KMS-11 (cell line): Measurements from ENCODE around the gene DHX38.

Experiments used
- H2AFZ ChIP-seq: fragments of 200-600 bp; sonication (generic); 2 replicates; pipeline ENCODE4 v1.6.1; 2016; ENCODE audit warnings: antibody characterized with exemption, mixed run types, low read depth
- H3K27ac ChIP-seq: fragments of 200-600 bp; sonication (generic); 2 replicates; pipeline ENCODE4 v1.6.1; 2016; ENCODE audit warnings: mild to moderate bottlenecking, mixed run types
- H3K27me3 ChIP-seq: fragments of 200-600 bp; sonication (generic); 2 replicates; pipeline ENCODE4 v1.6.1; 2017; ENCODE audit warnings: mild to moderate bottlenecking, low read depth, mixed run types, moderate library complexity; ENCODE audit not compliant: insufficient read depth
- H3K36me3 ChIP-seq: fragments of 200-600 bp; sonication (generic); 2 replicates; pipeline ENCODE4 v1.6.1; 2017; ENCODE audit warnings: mild to moderate bottlenecking, mixed run types; ENCODE audit not compliant: insufficient read depth
- H3K4me1 ChIP-seq: fragments of 200-600 bp; sonication (generic); 2 replicates; pipeline ENCODE4 v1.6.1; 2016; ENCODE audit warnings: mild to moderate bottlenecking, low read depth, mixed run types; ENCODE audit not compliant: poor library complexity, severe bottlenecking
- H3K4me2 ChIP-seq: fragments of 200-600 bp; sonication (generic); 2 replicates; pipeline ENCODE4 v1.7.0; 2016; ENCODE audit warnings: mild to moderate bottlenecking, mixed run types
- H3K4me3 ChIP-seq: fragments of 200-600 bp; sonication (generic); IDR thresholded peaks from 2 replicates; pipeline ENCODE4 v1.6.1; 2017; ENCODE audit warnings: low read depth, low read length, mixed read lengths; ENCODE audit not compliant: insufficient read depth
- H3K79me2 ChIP-seq: fragments of 200-600 bp; sonication (generic); 2 replicates; pipeline ENCODE4 v1.6.1; 2016; ENCODE audit warnings: low read depth, mixed run types; ENCODE audit not compliant: insufficient read depth
- H3K9ac ChIP-seq: fragments of 200-600 bp; sonication (generic); 2 replicates; pipeline ENCODE4 v1.6.1; 2016; ENCODE audit warnings: mild to moderate bottlenecking, mixed run types
- H4K20me1 ChIP-seq: fragments of 200-600 bp; sonication (generic); 2 replicates; pipeline ENCODE4 v1.6.1; 2016; ENCODE audit warnings: mild to moderate bottlenecking, mixed run types; ENCODE audit not compliant: insufficient read depth
- CTCF ChIP-seq: fragments of 200-600 bp; sonication (generic); conservative IDR thresholded peaks from 2 replicates; pipeline ENCODE4 v1.6.1; 2017; ENCODE audit warnings: low read depth, mild to moderate bottlenecking, antibody characterized with exemption, low read length, moderate library complexity, mixed read lengths

DHX38 gene

GRCh38 chr16:72123426-72123825 lies 29.8 kb downstream of the DHX38 start:
- Histone ChIP-seq H2AFZ (no peak overlapping the region), H3K4me3 (no peak overlapping the region), H3K4me1 (peaks cover 8% of the 10 kb centered on the region), H3K27me3 (no peaks in the 10 kb centered on the region), H4K20me1 (no peaks in the 10 kb centered on the region), H3K9ac (no peak overlapping the region), H3K36me3 (no peaks in the 10 kb centered on the region), H3K79me2 (no peaks in the 10 kb centered on the region), H3K4me2 (no peak overlapping the region), H3K27ac (no peak overlapping the region)
- no peak for TF ChIP-seq CTCF

- Histone ChIP-seq H3K4me2 (no peak overlapping the region), H3K27ac (no peak overlapping the region), H3K27me3 (no peaks in the 10 kb centered on the region), H3K79me2 (no peaks in the 10 kb centered on the region), H3K9ac (no peak overlapping the region), H3K36me3 (no peaks in the 10 kb centered on the region), H3K4me1 (peaks cover 8% of the 10 kb centered on the region), H4K20me1 (no peaks in the 10 kb centered on the region), H2AFZ (no peak overlapping the region), H3K4me3 (no peak overlapping the region)
- no peak for TF ChIP-seq CTCF
Observed at GRCh38 chr16:72124148-72124547, 30.5 kb downstream of the DHX38 start.

GRCh38 chr16:72124761-72125634 lies 31.4 kb downstream of the DHX38 start:
- no peak overlapping the region for H3K4me3 ChIP-seq
- no peak overlapping the region for H3K4me2 ChIP-seq
- no peak overlapping the region; the same call in 1 of the 2 replicates for H2AFZ ChIP-seq

GRCh38 chr16:72125635-72126428 lies 32.2 kb downstream of the DHX38 start:
- H3K4me2 ChIP-seq: no peak overlapping the region
- H3K27me3 ChIP-seq: no peaks in the 10 kb centered on the region
- H3K4me1 ChIP-seq: peaks cover 8% of the 10 kb centered on the region
- no peak for TF ChIP-seq CTCF
- no peaks in the 10 kb centered on the region for H3K79me2 ChIP-seq
- no peak overlapping the region for H3K27ac ChIP-seq
- no peak overlapping the region for H3K4me3 ChIP-seq
- no peaks in the 10 kb centered on the region for H4K20me1 ChIP-seq
- no peak overlapping the region for H3K9ac ChIP-seq
- no peak overlapping the region for H2AFZ ChIP-seq
- no peaks in the 10 kb centered on the region for H3K36me3 ChIP-seq

More at GRCh38 chr16:72124761-72125634, 31.4 kb downstream of the DHX38 start:
- Histone ChIP-seq H3K4me1 (peaks cover 8% of the 10 kb centered on the region), H4K20me1 (no peaks in the 10 kb centered on the region), H3K27me3 (no peaks in the 10 kb centered on the region), H3K27ac (no peak overlapping the region), H3K79me2 (no peaks in the 10 kb centered on the region), H3K9ac (no peak overlapping the region), H3K36me3 (no peaks in the 10 kb centered on the region)
- TF ChIP-seq CTCF: peak; percentile 87
